HEK293T (cell line): ENCODE results near the gene KIF12.

Experiments used
- CTCF ChIA-PET: fragments of 350-600 bp; formaldehyde crosslinking; extraction: SDS; loops from one replicate; lab custom pipeline; 2021; ENCODE audit warnings: antibody characterized with exemption, inconsistent platforms; lab: Yijun Ruan, JAX
- POLR2A ChIA-PET: fragments of 350-600 bp; formaldehyde crosslinking; extraction: SDS; loops from one replicate; lab custom pipeline; 2020; ENCODE audit warnings: antibody characterized with exemption, inconsistent platforms; lab: Yijun Ruan, JAX
- DNase-seq: peaks from one replicate; pipeline ENCODE4 v3.0.0; 2012; ENCODE audit warnings: mixed read lengths; ENCODE audit errors: extremely low spot score
- ARNT ChIP-seq: fragments of 450-650 bp; IDR thresholded peaks from 2 replicates; pipeline ENCODE4 v1.6.1; 2017; ENCODE audit warnings: mild to moderate bottlenecking
- BHLHE40 ChIP-seq: fragments of 450-650 bp; IDR thresholded peaks from 2 replicates; pipeline ENCODE4 v1.6.1; 2016; ENCODE audit warnings: mild to moderate bottlenecking, moderate library complexity, borderline replicate concordance
- CTBP1 ChIP-seq: fragments of 450-650 bp; IDR thresholded peaks from 2 replicates; pipeline ENCODE4 v1.6.1; 2016; ENCODE audit warnings: borderline replicate concordance
- ELF4 ChIP-seq: fragments of 450-650 bp; IDR thresholded peaks from 2 replicates; pipeline ENCODE4 v1.6.1; 2017; ENCODE audit warnings: antibody characterized with exemption
- FOXA1 ChIP-seq: fragments of 450-650 bp; IDR thresholded peaks from 2 replicates; pipeline ENCODE4 v1.6.1; 2016; ENCODE audit warnings: mild to moderate bottlenecking
- FOXK2 ChIP-seq: fragments of 450-650 bp; IDR thresholded peaks from 2 replicates; pipeline ENCODE4 v1.6.1; 2016; ENCODE audit warnings: mild to moderate bottlenecking
- FOXM1 ChIP-seq: fragments of 450-650 bp; IDR thresholded peaks from 2 replicates; pipeline ENCODE4 v1.6.1; 2017; ENCODE audit warnings: mild to moderate bottlenecking, borderline replicate concordance
- HDGF ChIP-seq: fragments of 450-650 bp; IDR thresholded peaks from 2 replicates; pipeline ENCODE4 v1.6.1; 2017; ENCODE audit warnings: antibody characterized with exemption, borderline replicate concordance
- L3MBTL2 ChIP-seq: fragments of 450-650 bp; conservative IDR thresholded peaks from 2 replicates; pipeline ENCODE4 v1.6.1; 2016; ENCODE audit warnings: mild to moderate bottlenecking
- LEF1 ChIP-seq: fragments of 450-650 bp; IDR thresholded peaks from 2 replicates; pipeline ENCODE4 v1.6.1; 2017; ENCODE audit warnings: mild to moderate bottlenecking, borderline replicate concordance
- NFRKB ChIP-seq: fragments of 450-650 bp; IDR thresholded peaks from 2 replicates; pipeline ENCODE4 v1.6.1; 2016; ENCODE audit warnings: mild to moderate bottlenecking, moderate library complexity
- SP1 ChIP-seq: fragments of 450-650 bp; IDR thresholded peaks from 2 replicates; pipeline ENCODE4 v1.6.1; 2017
- SUZ12 ChIP-seq: fragments of 450-650 bp; IDR thresholded peaks from 2 replicates; pipeline ENCODE4 v1.6.1; 2016; ENCODE audit warnings: mild to moderate bottlenecking
- TARDBP ChIP-seq: fragments of 450-650 bp; IDR thresholded peaks from 2 replicates; pipeline ENCODE4 v1.6.1; 2016
- ZNF384 ChIP-seq: fragments of 450-650 bp; IDR thresholded peaks from 2 replicates; pipeline ENCODE4 v1.6.1; 2016
- TF ChIP-seq, protein P1 (sequence below): fragments of 450-650 bp; IDR thresholded peaks from 2 replicates; pipeline ENCODE4 v1.6.1; 2016

The KIF12 gene

DNA sequence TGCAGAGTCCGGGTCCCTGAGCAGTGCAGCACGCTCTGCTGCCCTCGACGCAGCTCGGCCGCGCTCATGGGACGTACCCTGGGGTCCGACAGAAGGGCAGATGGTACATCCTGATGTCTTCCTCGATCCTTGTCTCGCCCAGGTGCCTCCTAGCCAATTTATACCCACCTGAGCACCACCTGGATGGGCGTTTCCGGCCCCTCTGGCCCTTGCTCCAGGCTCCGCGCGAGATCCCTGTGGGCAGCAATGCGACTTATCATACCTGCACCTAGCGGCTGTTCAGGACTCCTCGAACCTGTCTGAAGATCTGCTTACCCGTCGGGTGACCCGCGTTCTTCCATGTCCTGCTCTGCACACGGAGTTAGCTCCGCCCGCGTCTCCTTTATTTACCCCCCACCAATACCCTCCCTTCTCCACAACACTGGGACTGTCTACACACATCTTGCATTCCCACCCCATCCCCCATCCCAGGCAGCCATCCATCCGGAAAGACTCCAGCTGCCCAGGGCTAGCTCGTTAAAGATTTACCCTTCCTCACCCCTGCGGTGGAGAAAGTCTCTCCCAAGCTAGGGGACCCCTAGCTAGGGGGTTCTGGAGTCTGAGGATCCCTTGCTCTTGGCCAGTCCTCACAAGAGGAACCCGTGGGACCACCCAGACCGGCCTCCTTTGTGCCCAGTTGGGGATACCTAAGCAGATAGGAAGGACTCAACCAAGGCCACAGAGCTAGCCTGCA, at the start of gene KIF12:
TSS of gene KIF12 (minus strand) at position 357 of the 733 bp plus-strand sequence. CDS start at position 341, 16 bp downstream.
- ChIA-PET POLR2A (no interaction called here), CTCF (interaction anchor here (1.2 to 1.7 kb wide), 4 partner anchors 9 to 192 kb away, joined by 3 to 8 read pairs (median 5); no protein-coding TSS in a partner anchor)
- no peak for DNase-seq
- TF ChIP-seq CTBP1 (no peak), FOXM1 (no peak), ARNT (no peak)

DNA sequence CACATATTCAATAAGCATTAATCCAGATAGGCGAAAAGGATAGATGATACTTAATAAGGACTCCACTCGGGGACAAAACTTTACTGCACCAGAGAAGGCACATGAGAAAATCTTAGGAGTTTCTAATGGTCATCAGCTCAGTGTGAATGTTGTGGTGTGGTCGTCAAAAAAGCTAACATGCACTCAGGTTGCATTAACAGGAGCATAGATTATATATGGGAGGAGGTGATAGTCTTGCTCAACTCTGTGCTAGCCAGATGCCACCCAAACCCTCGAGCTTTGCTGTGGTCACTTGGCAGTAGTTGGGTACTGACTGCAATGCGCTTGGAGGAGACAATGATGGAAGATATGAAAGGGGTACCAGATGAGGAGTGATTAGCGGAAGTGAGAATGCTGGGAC, 47.6 kb upstream of the KIF12 start:
- ChIA-PET POLR2A (no interaction called here), CTCF (interaction anchor here (0.7 to 1.3 kb wide), 2 partner anchors 19 to 144 kb away, joined by 3 read pairs; no protein-coding TSS in a partner anchor)
- no peak for DNase-seq
- no peak for TF ChIP-seq FOXK2
- TF ChIP-seq CTBP1: no peak
- TF ChIP-seq SP1: no peak
- no peak for TF ChIP-seq BHLHE40
- no peak for TF ChIP-seq HDGF
- TF ChIP-seq, protein P1, sequence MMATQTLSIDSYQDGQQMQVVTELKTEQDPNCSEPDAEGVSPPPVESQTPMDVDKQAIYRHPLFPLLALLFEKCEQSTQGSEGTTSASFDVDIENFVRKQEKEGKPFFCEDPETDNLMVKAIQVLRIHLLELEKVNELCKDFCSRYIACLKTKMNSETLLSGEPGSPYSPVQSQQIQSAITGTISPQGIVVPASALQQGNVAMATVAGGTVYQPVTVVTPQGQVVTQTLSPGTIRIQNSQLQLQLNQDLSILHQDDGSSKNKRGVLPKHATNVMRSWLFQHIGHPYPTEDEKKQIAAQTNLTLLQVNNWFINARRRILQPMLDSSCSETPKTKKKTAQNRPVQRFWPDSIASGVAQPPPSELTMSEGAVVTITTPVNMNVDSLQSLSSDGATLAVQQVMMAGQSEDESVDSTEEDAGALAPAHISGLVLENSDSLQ: no peak
- no peak for TF ChIP-seq SUZ12
- no peak for TF ChIP-seq FOXM1
- TF ChIP-seq NFRKB: no peak
- no peak for TF ChIP-seq ZNF384
- TF ChIP-seq TARDBP: no peak
- no peak for TF ChIP-seq ELF4
- no peak for TF ChIP-seq LEF1
- TF ChIP-seq L3MBTL2: no peak

GRCh38 chr9:114143234-114143633, 44.1 kb upstream of the KIF12 start:
- ChIA-PET CTCF (interaction anchor here (0.8 kb wide), 1 partner anchor 11 kb away, joined by 3 read pairs; no protein-coding TSS in a partner anchor), POLR2A (no interaction called here)
- TF ChIP-seq TARDBP (no peak), CTBP1 (no peak), BHLHE40 (no peak), FOXM1 (no peak), ARNT (no peak), LEF1 (no peak), ELF4 (no peak), L3MBTL2 (no peak)
- no peak for DNase-seq

DNA sequence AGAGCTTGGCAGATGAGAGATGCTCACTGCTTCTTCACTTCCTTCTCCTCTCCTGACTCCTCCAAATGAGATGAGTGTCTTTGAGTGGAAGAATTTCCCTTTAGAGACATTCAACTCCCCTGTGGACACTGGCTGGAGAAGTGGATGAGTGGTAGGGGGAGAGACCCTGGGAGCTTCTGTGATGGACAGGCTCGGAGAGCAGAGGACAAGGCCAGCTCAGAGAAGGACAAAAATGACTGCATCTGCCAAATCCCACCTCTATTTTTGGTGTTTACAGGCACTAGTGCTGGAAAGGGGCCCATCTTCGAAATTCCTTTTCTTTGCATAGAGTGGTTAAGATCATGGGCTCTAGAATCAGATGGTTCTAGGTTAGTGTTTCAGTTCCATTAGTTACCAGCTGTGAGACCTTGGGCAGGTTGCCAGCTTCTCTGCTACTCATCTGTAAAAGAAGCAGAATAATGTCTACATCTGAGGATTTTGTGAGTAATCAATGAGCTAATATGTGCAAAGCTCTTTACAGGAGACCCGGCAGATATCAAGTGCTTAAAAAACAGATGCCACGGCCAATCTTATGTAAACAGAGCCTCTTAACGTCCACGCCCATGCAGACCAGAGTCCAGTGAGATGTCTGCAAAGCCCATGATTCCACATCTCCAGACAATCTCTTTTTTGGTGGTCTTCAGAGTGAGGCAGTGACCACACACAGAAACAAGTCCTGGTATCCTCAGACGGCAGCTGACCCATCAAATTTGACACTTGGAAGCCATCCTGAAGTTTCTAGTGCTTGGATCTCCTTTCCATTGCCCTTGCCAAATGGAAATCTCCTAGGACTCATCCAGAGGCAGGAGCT, 42.7 kb upstream of the KIF12 start:
- CTCF ChIA-PET: interaction anchor here (3.0 kb wide), 1 partner anchor 34 kb away, joined by 13 read pairs; no protein-coding TSS in a partner anchor
- POLR2A ChIA-PET: no interaction called here
- no peak for DNase-seq
- TF ChIP-seq FOXM1 (no peak), ZNF384 (no peak), SUZ12 (no peak), ARNT (no peak), NFRKB (no peak), CTBP1 (no peak), BHLHE40 (no peak), SP1 (no peak), FOXA1 (no peak), FOXK2 (no peak), TARDBP (no peak), LEF1 (no peak), HDGF (no peak), ELF4 (no peak), L3MBTL2 (no peak)
- TF ChIP-seq, protein P1: no peak

- CTCF ChIA-PET: interaction anchor here (0.6 to 3.0 kb wide), 2 partner anchors 12 to 33 kb away, joined by 3 to 13 read pairs; no protein-coding TSS in a partner anchor
- TF ChIP-seq FOXK2: no peak
- TF ChIP-seq L3MBTL2: no peak
- no peak for TF ChIP-seq FOXA1
- no peak for TF ChIP-seq ELF4
- no peak for TF ChIP-seq ZNF384
- no peak for TF ChIP-seq LEF1
- TF ChIP-seq, protein P1: no peak
- POLR2A ChIA-PET: no interaction called here
- DNase-seq: no peak
Measured at GRCh38 chr9:114140850-114141249, 41.8 kb upstream of the KIF12 start.

DNA sequence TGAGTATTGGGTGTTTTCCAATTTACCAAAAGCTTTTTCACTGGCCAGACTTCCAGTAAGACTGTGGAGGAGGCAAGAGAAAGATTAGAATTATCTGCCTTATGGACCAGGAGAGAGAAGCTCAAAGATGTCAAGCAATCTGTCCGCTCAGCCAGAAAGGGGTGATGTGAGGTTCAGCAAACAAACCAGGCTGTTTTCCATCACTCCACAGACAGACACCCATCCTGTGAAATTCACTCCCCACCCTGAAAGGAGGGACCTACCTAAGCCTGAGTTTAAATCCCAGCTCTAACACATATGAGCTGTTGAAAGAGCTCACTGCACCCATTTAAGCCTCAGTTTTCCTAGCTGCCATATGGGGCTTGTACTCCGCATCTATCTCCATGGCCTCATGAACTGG, 41.3 kb upstream of the KIF12 start:
- ChIA-PET CTCF (interaction anchor here (3.0 kb wide), 1 partner anchor 33 kb away, joined by 13 read pairs; no protein-coding TSS in a partner anchor), POLR2A (no interaction called here)
- TF ChIP-seq CTBP1 (no peak), BHLHE40 (no peak), L3MBTL2 (no peak), FOXA1 (no peak)
- no peak for DNase-seq
